Muscle layer of colon (tissue), 2 donors: ENCODE results near the gene LYSMD3.

ENCODE experiments used
- H3K27ac ChIP-seq: one replicate; pipeline ENCODE4 v1.7.0; 2013; ENCODE audit warnings: low read depth, mild to moderate bottlenecking, low read length, moderate library complexity
- H3K27me3 ChIP-seq, 2 donors: one replicate each; pipeline ENCODE4 v1.7.0; 2013; ENCODE audit warnings: low read length in 2 of 2, mild to moderate bottlenecking in 2 of 2; ENCODE audit not compliant: insufficient read depth in 2 of 2, control insufficient read depth in 1 of 2
- H3K36me3 ChIP-seq: one replicate; pipeline ENCODE4 v1.7.0; 2013; ENCODE audit warnings: mild to moderate bottlenecking, low read length; ENCODE audit not compliant: insufficient read depth
- H3K4me1 ChIP-seq: one replicate; pipeline ENCODE4 v1.7.0; 2013; ENCODE audit warnings: mild to moderate bottlenecking, low read length; ENCODE audit not compliant: insufficient read depth
- H3K4me3 ChIP-seq, 2 donors: one replicate each; pipeline ENCODE4 v1.7.0; 2013; ENCODE audit warnings: low read length in 2 of 2, low read depth in 1 of 2, mild to moderate bottlenecking in 1 of 2, moderate library complexity in 1 of 2
- H3K9ac ChIP-seq: one replicate; pipeline ENCODE4 v1.7.0; 2013; ENCODE audit warnings: low read length
- H3K9me3 ChIP-seq: one replicate; pipeline ENCODE4 v1.7.0; 2013; ENCODE audit warnings: mild to moderate bottlenecking, low read length
- donor health status: abdominal sarcoma.
- donor health status: Adenocarcinoma of cecum.

LYSMD3 gene

GRCh38 chr5:90514520-90514919 is 14.9 kb downstream of the LYSMD3 start:
- Histone ChIP-seq H3K27me3 (no peaks in the 10 kb centered on the region), H3K27ac (no peak overlapping the region), H3K4me3 (no peak overlapping the region), H3K36me3 (peaks cover 10% of the 10 kb centered on the region), H3K9me3 (no peaks in the 10 kb centered on the region), H3K4me1 (no peaks in the 10 kb centered on the region), H3K9ac (no peak overlapping the region)

GRCh38 chr5:90510438-90510837 is 18.9 kb downstream of the LYSMD3 start:
- Histone ChIP-seq H3K36me3 (no peaks in the 10 kb centered on the region), H3K9ac (no peak overlapping the region), H3K4me1 (no peaks in the 10 kb centered on the region), H3K27me3 (no peaks in the 10 kb centered on the region), H3K9me3 (no peaks in the 10 kb centered on the region), H3K27ac (no peak overlapping the region), H3K4me3 (no peak overlapping the region)

- H3K36me3 ChIP-seq: no peaks in the 10 kb centered on the region
- H3K27me3 ChIP-seq: no peaks in the 10 kb centered on the region
- no peaks in the 10 kb centered on the region for H3K9me3 ChIP-seq
- H3K4me1 ChIP-seq: no peaks in the 10 kb centered on the region
- no peak overlapping the region for H3K4me3 ChIP-seq
- no peak overlapping the region for H3K9ac ChIP-seq
- H3K27ac ChIP-seq: no peak overlapping the region
Observed at GRCh38 chr5:90506221-90506620, 23.2 kb downstream of the LYSMD3 start.

GRCh38 chr5:90504743-90505142 is 24.6 kb downstream of the LYSMD3 start:
- Histone ChIP-seq H3K4me1 (no peaks in the 10 kb centered on the region), H3K27me3 (no peaks in the 10 kb centered on the region), H3K9ac (no peak overlapping the region), H3K4me3 (no peak overlapping the region), H3K9me3 (no peaks in the 10 kb centered on the region), H3K36me3 (no peaks in the 10 kb centered on the region), H3K27ac (no peak overlapping the region)

- H3K36me3 ChIP-seq: no peaks in the 10 kb centered on the region
- no peaks in the 10 kb centered on the region for H3K4me1 ChIP-seq
Observed at GRCh38 chr5:90503596-90503995, 25.8 kb downstream of the LYSMD3 start.

GRCh38 chr5:90495146-90495545 is 34.2 kb downstream of the LYSMD3 start:
- Histone ChIP-seq H3K4me1 (no peaks in the 10 kb centered on the region), H3K9me3 (no peaks in the 10 kb centered on the region), H3K27ac (no peak overlapping the region), H3K36me3 (no peaks in the 10 kb centered on the region), H3K4me3 (no peak overlapping the region), H3K27me3 (no peaks in the 10 kb centered on the region), H3K9ac (no peak overlapping the region)

More at GRCh38 chr5:90503596-90503995, 25.8 kb downstream of the LYSMD3 start:
- Histone ChIP-seq H3K9me3 (no peaks in the 10 kb centered on the region), H3K9ac (no peak overlapping the region), H3K27me3 (no peaks in the 10 kb centered on the region), H3K4me3 (no peak overlapping the region), H3K27ac (no peak overlapping the region)

- H3K27me3 ChIP-seq: no peaks in the 10 kb centered on the region
- H3K4me3 ChIP-seq: no peak overlapping the region
- H3K36me3 ChIP-seq: no peaks in the 10 kb centered on the region
- H3K4me1 ChIP-seq: no peaks in the 10 kb centered on the region
- no peak overlapping the region for H3K27ac ChIP-seq
- H3K9me3 ChIP-seq: no peaks in the 10 kb centered on the region
- no peak overlapping the region for H3K9ac ChIP-seq
Observed at GRCh38 chr5:90494043-90494442, 35.3 kb downstream of the LYSMD3 start.

- H3K36me3 ChIP-seq: no peaks in the 10 kb centered on the region
- no peak overlapping the region for H3K4me3 ChIP-seq
- no peak overlapping the region for H3K27ac ChIP-seq
- no peaks in the 10 kb centered on the region for H3K9me3 ChIP-seq
- H3K27me3 ChIP-seq: no peaks in the 10 kb centered on the region
- H3K4me1 ChIP-seq: no peaks in the 10 kb centered on the region
- H3K9ac ChIP-seq: no peak overlapping the region
Observed at GRCh38 chr5:90488791-90489190, 40.6 kb downstream of the LYSMD3 start.

GRCh38 chr5:90484540-90484939 is 44.8 kb downstream of the LYSMD3 start:
- no peaks in the 10 kb centered on the region for H3K36me3 ChIP-seq
- H3K27me3 ChIP-seq: no peaks in the 10 kb centered on the region
- H3K27ac ChIP-seq: no peak overlapping the region
- no peak overlapping the region for H3K4me3 ChIP-seq
- no peaks in the 10 kb centered on the region for H3K9me3 ChIP-seq
- H3K4me1 ChIP-seq: no peaks in the 10 kb centered on the region
- H3K9ac ChIP-seq: no peak overlapping the region

- H3K36me3 ChIP-seq: no peaks in the 10 kb centered on the region
- H3K4me1 ChIP-seq: no peaks in the 10 kb centered on the region
- no peaks in the 10 kb centered on the region for H3K9me3 ChIP-seq
- H3K27me3 ChIP-seq: no peaks in the 10 kb centered on the region
- no peak overlapping the region for H3K9ac ChIP-seq
- no peak overlapping the region for H3K4me3 ChIP-seq
- no peak overlapping the region for H3K27ac ChIP-seq
Observed at GRCh38 chr5:90483206-90483605, 46.2 kb downstream of the LYSMD3 start.

- no peaks in the 10 kb centered on the region for H3K4me1 ChIP-seq
Observed at GRCh38 chr5:90480699-90481098, 48.7 kb downstream of the LYSMD3 start.

GRCh38 chr5:90479611-90480385 is 49.6 kb downstream of the LYSMD3 start:
- Histone ChIP-seq H3K27ac (no peak overlapping the region), H3K9ac (no peak overlapping the region), H3K4me3 (no peak overlapping the region), H3K4me1 (no peaks in the 10 kb centered on the region), H3K9me3 (no peaks in the 10 kb centered on the region), H3K36me3 (no peaks in the 10 kb centered on the region), H3K27me3 (no peaks in the 10 kb centered on the region)

More at GRCh38 chr5:90480699-90481098, 48.7 kb downstream of the LYSMD3 start:
- no peaks in the 10 kb centered on the region for H3K27me3 ChIP-seq
- no peak overlapping the region for H3K4me3 ChIP-seq
- no peak overlapping the region for H3K9ac ChIP-seq
- H3K9me3 ChIP-seq: no peaks in the 10 kb centered on the region
- H3K36me3 ChIP-seq: no peaks in the 10 kb centered on the region
- H3K27ac ChIP-seq: no peak overlapping the region
